ENCODE measurements around the gene DDX52.

Gene DDX52

DNA sequence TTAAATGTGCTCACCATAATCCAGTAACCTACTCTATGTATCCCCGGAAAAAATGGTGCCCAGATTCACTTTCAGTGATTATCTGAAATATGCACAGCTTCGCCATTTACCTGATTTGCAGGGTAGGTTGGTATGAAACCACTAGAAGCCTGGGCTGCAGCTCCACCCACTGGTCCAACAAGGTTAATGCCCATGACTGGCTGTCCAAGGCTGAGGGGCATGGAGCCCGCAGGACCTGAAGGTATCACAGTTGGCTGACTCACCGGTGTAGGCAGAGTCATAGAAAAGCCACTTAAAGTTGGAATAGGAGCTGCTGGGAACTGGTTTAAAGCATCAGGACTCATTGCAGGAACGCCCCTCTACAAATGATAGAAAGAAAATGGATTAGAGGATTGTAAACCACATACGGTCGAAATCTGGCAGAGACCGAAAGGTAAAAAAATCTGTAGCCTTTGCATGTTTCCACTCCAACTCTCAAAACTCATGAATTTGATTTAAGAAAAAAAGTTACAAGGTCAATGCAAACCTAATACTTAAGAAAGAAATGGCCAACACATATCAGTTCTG lies 72.6 kb downstream of the DDX52 start:
- TF ChIP-seq, protein P1, sequence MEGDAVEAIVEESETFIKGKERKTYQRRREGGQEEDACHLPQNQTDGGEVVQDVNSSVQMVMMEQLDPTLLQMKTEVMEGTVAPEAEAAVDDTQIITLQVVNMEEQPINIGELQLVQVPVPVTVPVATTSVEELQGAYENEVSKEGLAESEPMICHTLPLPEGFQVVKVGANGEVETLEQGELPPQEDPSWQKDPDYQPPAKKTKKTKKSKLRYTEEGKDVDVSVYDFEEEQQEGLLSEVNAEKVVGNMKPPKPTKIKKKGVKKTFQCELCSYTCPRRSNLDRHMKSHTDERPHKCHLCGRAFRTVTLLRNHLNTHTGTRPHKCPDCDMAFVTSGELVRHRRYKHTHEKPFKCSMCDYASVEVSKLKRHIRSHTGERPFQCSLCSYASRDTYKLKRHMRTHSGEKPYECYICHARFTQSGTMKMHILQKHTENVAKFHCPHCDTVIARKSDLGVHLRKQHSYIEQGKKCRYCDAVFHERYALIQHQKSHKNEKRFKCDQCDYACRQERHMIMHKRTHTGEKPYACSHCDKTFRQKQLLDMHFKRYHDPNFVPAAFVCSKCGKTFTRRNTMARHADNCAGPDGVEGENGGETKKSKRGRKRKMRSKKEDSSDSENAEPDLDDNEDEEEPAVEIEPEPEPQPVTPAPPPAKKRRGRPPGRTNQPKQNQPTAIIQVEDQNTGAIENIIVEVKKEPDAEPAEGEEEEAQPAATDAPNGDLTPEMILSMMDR (conservative IDR thresholded peaks at IDR 0.05): peak; percentile 96
- H3K27ac ChIP-seq: no peak overlapping the region

DNA sequence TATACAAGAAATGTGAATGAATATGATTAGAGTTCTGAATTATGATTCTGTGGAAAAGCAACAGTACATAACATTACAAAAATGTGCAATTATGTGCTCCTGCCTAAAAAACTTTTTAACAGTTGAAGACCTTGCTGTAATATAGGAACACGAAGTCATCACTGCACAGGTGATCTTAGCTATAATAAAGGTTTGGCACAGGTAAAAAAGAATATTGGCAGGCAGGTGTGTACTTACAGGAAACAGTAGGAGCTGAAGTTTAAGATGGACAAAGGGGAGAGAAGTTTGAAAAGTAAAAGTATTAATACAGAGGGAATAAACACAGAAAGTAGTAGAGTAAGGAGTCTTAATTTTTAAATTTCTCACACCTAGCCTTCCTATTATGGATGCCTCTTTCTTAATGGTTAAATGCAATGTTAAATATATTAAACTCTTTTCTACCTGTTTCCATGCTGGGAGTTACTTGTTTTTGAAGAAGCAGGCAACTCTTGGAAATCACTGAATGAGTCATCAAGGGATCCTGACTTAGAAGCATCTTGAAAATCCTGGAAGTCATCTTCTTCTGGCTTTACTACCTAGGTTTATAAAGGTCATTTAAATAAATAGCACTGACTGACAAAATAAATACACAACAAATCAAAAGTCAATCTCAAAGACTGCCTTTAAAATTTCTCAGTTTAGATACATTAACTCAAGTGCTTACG lies 74.7 kb downstream of the DDX52 start:
- H3K27ac ChIP-seq: peak overlapping the region; percentile 13; the same call in 1 of the 2 replicates
- TF ChIP-seq, protein P1 (conservative IDR thresholded peaks at IDR 0.05): no peak

DNA sequence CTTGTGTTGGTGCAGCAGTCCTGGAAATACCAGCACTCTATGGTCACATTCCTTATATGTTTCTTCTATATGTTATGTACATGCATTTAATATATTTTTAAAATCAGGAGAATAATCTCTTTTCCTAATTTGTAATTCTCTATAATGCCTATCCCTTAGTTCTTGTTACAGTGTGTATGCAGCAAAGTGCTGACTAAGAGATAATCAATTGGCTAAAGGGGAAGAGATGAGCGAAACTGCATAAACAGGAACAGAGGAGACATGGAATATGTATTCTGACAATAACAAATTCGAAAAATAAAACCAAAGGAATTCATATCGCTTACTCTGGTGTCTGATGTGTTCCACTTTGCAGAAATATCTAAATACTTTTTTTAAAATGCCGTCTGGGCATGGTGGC lies 75.7 kb downstream of the DDX52 start:
- peak overlapping the region; percentile 13; the same call in 1 of the 2 replicates for H3K27ac ChIP-seq
- TF ChIP-seq, protein P1 (conservative IDR thresholded peaks at IDR 0.05): no peak

DNA sequence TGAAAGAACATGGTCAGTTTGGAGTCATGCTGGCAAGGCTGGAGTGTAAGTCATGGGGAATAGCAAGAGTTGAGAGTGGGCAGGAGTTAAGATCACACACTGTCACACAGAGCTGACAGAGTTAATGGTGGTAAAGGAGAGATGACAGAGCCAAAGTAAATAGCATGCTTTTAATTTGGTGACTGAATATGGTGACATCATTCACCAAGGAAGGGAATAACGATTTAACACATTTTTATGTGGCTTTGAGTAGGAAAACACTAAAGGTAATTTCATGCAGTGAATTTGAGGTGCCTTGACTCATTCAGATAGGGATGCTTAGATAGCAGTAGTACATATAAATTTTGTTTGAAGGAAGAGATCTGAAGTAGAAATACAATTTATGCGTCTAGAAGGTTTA lies 76.1 kb downstream of the DDX52 start:
- H3K27ac ChIP-seq: peak overlapping the region; percentile 13; the same call in 1 of the 2 replicates
- TF ChIP-seq, protein P1 (conservative IDR thresholded peaks at IDR 0.05): no peak

DNA sequence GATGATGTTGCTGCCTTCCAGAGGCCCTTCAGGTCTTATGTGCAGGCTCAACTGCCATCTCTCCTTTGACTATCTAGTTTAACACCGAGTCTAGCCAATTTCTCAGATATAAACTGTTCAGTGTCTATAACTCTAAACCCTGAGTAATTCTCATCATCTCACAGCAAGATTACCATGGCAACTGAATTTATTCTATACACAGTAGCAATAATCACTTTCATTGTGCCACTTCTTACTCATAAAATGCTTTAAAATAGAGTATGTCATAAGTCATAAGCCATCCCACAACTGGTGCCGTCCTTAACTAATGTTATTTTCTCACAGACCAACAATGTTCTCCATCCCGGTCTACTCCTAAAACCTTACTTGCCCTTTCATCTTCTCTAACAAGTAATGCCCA lies 79.0 kb downstream of the DDX52 start:
- TF ChIP-seq, protein P1 (conservative IDR thresholded peaks at IDR 0.05): no peak
- no peak overlapping the region for H3K27ac ChIP-seq

DNA sequence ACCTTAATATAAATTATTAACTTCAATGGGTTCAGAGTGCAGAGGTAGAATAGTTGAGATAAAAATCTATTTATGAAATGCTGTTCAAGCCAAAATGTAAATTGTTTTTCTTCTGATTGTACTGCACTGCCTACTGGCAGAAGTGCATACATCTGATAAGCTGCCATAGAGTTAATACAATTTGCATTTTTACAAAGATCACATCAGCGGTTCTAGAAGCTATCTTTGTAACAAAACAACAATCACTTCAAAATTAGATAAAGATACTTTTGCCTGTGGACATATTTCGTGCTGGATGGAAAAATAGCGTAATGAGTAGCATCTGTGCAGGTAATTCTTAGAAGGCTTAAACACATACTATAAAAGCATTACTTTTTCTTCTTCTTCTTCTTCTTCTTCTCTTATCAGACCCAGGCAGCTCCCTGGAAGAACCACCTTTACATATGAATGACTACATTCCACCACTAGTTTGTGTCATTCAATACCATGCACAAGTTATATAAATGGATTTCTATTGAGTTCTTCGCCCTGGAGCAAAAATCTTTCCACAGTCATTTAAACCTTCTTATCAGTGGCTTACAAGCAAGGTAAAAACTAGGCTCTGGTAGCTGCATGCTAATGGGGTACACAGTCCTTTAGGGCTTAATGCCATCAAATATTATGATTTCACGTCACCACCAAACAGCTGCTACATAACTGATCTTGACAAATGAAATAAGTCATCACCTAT lies 81.1 kb downstream of the DDX52 start:
- TF ChIP-seq, protein P1 (conservative IDR thresholded peaks at IDR 0.05): no peak
- H3K27ac ChIP-seq: no peak overlapping the region
